Endothelial cell of umbilical vein (primary cell): ENCODE measurements around the gene LBHD2.

ENCODE experiments used
- EZH2 ChIP-seq: IDR thresholded peaks from 2 replicates; pipeline ENCODE4 v1.6.1; 2012; ENCODE audit warnings: borderline replicate concordance, low read depth, mild to moderate bottlenecking, moderate library complexity, low read length, inconsistent platforms; ENCODE audit not compliant: severe bottlenecking
- JUN ChIP-seq: IDR thresholded peaks from 2 replicates; pipeline ENCODE4 v1.6.1; 2011; ENCODE audit warnings: borderline replicate concordance, low read depth; ENCODE audit not compliant: insufficient read length, insufficient read depth
- POLR2A ChIP-seq: IDR thresholded peaks from 2 replicates; pipeline ENCODE4 v1.6.1; 2012; ENCODE audit warnings: low read depth, mild to moderate bottlenecking, control low read depth, low read length
- POLR2AphosphoS5 ChIP-seq: IDR thresholded peaks from 2 replicates; pipeline ENCODE4 v1.6.1; 2012; ENCODE audit warnings: low read depth, mild to moderate bottlenecking, control low read depth, low read length, moderate library complexity; ENCODE audit not compliant: insufficient read depth
- TF ChIP-seq, protein P1 (sequence below), 2 donors: IDR thresholded peaks; 1 replicate in 1 of 2; 2 replicates in 1 of 2; pipeline ENCODE4 v1.5.1; 2011; ENCODE audit warnings: low read length in 2 of 2, mild to moderate bottlenecking in 2 of 2, moderate library complexity in 2 of 2, control low read depth in 1 of 2, inconsistent platforms in 1 of 2, low read depth in 1 of 2; ENCODE audit not compliant: insufficient read depth in 1 of 2; ENCODE audit errors: extremely low read depth in 1 of 2
- TF ChIP-seq, protein P2 (sequence below): IDR thresholded peaks from 2 replicates; pipeline ENCODE4 v1.6.1; 2011; ENCODE audit not compliant: insufficient read depth, insufficient read length

- TF ChIP-seq, protein P1, sequence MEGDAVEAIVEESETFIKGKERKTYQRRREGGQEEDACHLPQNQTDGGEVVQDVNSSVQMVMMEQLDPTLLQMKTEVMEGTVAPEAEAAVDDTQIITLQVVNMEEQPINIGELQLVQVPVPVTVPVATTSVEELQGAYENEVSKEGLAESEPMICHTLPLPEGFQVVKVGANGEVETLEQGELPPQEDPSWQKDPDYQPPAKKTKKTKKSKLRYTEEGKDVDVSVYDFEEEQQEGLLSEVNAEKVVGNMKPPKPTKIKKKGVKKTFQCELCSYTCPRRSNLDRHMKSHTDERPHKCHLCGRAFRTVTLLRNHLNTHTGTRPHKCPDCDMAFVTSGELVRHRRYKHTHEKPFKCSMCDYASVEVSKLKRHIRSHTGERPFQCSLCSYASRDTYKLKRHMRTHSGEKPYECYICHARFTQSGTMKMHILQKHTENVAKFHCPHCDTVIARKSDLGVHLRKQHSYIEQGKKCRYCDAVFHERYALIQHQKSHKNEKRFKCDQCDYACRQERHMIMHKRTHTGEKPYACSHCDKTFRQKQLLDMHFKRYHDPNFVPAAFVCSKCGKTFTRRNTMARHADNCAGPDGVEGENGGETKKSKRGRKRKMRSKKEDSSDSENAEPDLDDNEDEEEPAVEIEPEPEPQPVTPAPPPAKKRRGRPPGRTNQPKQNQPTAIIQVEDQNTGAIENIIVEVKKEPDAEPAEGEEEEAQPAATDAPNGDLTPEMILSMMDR (IDR thresholded peaks at IDR 0.05; ENCODE audit: extremely low read depth in 1 of 2, insufficient read depth in 1 of 2, low read depth in 1 of 2, low read length in 2 of 2): no peak
- TF ChIP-seq POLR2A (no peak), POLR2AphosphoS5 (no peak), EZH2 (no peak), JUN (no peak)
- TF ChIP-seq, protein P2, sequence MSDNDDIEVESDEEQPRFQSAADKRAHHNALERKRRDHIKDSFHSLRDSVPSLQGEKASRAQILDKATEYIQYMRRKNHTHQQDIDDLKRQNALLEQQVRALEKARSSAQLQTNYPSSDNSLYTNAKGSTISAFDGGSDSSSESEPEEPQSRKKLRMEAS: no peak
Observed at GRCh38 chr14:103052407-103052806, 31.6 kb upstream of the LBHD2 start.
